Measurements from ENCODE around the gene TAP1.

The TAP1 gene

GRCh38 chr6:32858194-32858593, 4.7 kb upstream of the TAP1 start:
- DNase-seq: no peak

DNA sequence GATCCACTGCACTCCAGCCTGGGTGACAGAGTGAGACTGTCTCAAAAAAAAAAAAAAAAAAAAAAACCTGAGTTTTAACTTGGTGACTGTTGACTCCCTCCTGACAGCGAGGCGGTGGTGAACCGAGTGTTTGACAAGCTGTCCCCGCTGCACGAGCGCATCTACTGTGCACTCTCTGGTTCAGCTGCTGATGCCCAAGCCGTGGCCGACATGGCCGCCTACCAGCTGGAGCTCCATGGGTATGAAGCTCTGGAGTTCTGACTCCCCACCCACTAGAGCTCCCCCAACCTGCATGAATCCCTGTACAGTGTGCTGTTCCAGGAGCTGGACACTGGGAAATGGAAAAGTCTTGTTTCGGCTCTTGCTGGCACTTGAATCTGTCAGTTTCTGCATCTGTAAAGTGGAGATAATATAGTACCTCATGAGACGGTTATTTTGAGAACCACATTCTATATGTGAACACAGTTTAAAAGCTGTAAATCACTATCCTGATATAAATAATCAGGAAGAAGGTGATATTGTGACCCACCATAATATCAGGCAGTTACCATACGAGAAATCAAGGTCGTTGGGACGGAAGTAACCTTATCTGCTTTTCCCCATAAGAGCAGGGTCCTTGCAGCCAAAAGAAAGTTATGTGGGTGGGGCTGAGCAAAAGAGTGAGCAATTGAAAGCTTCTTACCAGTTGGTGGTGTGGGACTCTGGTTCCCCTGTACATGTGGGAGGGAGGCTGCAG, 3.8 kb upstream of the TAP1 start:
- DNase-seq: no peak

DNA sequence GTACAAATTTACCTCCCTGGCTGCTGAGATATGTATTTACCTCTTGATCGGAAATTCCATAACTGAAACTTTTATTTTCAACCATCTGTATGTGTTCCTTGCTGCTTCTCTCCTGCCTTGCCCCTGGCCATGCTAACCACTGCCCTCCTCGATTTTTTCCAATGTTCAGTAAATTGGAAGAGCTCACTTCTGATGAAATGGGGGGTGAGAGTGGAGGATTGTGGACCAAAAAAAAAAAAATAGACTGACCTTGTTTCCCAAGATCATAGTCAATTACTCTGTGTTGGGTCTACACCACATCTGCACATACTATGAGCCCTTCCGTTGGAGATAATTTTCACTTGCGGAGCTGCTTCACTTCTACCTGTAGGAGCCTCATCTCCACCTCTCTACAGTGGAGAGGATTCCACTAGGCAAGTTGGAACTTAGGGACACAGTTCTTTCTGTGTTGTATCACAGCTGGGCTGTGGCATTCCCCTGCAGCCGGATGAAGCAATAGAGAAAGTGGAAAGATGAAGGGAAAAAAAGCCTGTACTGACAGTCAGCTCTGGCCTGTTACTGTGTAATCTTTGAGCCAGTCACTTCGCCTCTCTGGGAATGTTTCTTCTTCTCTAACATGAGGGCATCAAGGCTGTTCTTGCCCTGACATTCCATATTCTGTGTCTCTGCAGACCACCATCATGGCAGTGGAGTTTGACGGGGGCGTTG, 2.1 kb upstream of the TAP1 start:
- DNase-seq: no peak

GRCh38 chr6:32854376-32855178, 1.1 kb upstream of the TAP1 start:
- DNase-seq: no peak

DNA sequence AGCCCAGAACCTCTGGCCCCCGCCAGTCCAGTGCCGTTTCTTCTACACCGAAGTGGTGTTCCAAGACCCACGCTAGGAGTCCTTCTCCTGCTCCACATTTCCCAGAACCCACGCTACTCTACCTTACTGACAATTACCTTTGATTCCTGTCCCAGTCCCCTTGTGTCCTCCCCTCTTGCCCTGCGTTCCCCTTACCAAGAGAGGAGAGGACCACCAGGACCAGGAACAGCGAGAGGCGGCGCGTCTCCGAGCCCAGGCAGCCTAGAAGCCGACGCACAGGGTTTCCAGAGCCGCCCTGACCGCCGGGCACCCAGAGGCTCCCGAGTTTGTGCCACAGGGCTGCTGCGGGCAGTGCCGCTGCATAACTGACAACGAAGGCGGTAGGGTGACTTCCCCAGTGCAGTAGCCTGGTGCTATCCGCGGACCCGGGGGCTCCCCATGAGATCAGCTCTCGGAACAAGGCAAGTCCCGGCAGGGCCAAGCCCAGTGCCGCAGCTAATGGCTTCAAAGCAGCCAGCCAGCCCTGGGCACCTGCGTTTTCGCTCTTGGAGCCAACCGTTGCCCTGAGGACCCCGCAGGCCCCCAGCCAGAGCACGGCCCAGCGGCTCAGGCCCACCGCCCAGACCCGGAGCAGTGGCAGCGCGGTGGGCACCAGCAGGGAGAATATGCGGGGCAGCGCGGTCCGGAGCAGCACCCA, 512 bp downstream of the TAP1 start:
- no peak for DNase-seq

- no peak for DNase-seq
Measured at GRCh38 chr6:32852018-32852843, 1.3 kb downstream of the TAP1 start.

DNA sequence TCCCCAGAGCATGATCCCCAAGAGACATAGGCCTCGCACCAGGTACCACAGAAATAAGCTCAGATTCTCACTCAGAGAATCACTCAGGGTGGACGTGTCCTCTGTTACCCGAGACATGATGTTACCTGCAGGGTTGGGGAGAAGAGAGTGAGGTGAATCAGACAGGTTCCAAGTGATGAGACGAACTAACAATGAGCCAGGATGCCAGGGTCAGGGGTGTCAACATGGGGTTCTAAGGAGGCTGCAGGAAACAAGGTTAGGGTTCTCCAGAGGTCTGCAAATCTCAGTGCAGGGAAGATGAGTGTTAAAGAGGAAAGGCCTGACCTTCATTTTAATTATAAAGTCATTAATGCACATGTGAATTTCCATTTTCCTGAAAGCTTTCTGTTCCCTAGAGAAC, 2.5 kb downstream of the TAP1 start:
- DNase-seq: no peak

DNA sequence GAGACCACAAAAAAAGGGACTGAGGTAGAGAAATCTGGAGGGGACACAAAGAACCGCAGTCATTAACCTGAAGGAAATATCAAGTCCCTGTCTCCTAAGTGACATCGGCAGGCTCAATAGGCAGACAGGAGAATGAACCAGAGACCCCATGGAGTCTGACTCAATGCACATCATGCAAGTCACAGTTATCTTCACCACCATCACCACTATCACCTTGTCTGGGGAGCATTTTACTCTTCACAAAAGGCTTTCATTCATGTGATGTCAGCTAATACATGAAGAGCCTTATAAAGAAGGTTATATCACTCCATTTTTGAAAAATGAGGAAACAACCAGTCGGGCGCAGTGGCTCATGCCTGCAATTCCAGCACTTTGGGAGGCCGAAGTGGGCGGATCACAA, 4.4 kb downstream of the TAP1 start:
- no peak for DNase-seq

DNA sequence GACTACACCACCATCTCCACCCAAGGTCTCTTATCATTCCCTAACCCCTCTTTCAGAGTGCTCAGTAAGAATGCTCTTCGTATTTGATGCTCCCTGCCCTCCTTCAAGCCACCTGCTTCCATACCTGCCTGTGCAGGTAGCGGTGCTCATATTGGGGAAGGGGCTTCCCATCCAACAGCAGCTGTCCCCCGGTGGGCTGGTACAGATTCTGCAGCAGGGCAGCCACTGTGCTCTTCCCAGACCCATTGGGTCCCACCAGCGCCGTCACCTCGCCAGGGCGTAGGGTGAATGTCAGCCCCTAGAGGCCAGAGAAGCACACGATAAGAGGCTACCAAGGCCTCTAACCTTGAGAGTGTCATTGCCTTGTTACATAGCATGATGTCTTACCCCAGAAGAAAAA, 5.7 kb downstream of the TAP1 start:
- DNase-seq: no peak

- DNase-seq: no peak
Measured at GRCh38 chr6:32847004-32847403, 6.5 kb downstream of the TAP1 start.

GRCh38 chr6:32845384-32845884, 8.1 kb downstream of the TAP1 start:
- no peak for DNase-seq

DNA sequence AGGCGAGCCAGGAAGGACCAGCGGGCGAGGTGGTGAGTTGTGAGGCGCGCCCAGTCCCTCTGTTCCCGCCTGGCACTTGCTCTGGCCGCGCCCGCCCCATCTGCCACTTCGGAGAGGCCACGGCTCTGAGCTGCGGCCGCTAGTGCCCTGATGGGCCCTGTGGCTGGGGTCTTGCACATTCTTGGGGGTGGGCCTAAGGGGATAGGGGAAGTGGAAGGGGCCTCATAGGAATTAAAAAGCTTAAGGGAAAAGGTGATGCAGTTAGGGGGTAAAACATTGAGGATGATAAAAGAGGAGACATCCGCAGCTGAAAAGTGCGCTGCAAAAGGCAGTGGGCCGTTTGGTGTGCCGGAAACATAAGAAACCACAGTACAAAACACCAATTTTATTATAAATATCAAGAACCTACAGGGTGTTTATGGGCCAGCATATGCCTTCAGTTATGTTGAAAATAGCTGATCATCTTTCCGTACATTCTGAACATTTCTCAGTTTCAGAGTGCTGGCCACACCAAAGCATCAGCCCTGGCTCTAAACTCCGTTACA, 8.6 kb downstream of the TAP1 start:
- DNase-seq: no peak

DNA sequence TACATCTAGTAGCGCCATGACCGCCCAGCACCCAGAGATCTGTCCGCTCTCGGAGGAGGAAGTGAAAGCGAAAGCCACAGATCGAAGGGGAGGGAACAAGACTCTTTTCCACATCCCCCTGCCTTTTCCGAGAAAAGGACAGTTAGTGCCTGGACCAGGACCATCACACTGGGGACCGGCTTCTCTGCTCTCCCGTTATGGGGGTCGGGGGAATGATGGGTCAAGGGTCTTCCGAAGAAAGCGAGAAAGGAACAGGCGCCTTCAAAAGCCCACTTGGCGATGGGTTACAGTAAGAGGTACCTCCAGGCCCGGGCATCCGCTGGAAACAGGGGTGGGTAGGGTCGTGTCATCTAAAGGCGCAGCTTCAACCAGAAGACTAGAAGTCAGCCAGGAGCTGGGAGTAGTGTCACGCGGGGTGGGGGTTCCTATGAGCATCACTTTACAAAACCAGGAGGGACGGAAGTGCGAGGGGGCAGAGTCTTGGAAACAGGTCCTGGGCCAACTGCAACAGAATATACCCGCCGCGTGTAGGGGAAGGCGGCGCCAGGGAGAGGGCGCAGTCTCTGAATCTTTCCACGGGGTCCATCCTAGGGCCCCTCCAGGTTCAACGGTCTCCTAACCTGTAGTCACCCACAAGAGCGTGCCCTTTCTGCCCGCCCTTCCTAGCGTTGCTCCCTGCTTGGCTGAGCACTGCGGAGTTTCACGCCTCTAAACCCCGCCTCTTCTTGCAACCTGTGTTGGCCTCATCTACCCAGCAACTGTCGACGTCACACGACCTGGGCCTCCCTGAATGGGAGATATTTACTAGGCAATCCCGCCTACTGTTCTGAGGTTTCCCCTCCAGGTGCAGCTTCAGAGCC, 9.3 kb downstream of the TAP1 start, which contains the start of gene PSMB8:
Gene PSMB8, minus strand, starts transcription at position 69 of the 860 bp plus-strand sequence. Its CDS starts 51 bp downstream, at position 18.
- peak; percentile 97 for DNase-seq

DNA sequence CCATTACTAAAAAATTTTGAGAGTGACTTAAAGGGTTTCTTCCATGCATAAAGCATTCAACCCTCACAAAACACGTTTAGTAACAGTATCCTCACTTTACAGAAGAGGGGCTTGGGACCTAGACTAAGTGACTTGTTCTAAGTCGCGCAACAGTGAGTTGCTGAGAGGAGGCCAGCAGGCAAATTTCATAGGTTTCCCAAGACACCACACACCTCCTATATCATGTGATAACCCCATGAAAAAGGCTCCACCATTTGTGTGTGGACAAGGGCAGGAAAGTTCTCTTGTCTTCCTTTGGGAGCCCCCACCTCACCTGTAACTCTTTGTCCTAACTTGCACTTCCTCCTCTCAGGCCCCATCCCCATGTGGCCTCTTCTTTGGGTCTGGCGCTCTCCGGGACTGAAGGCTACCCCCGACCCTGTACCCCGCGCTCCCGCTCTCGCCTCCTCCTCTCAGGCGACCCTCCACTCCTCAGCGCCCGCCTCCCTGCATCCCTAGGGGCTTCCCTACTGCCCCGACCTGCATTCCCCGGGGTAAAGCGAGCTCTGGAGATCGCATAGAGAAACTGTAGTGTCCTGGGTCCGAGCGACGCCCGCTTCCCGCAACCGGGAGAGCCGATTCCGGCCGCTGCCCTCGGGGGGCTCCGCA, 10.0 kb downstream of the TAP1 start:
- no peak for DNase-seq

DNA sequence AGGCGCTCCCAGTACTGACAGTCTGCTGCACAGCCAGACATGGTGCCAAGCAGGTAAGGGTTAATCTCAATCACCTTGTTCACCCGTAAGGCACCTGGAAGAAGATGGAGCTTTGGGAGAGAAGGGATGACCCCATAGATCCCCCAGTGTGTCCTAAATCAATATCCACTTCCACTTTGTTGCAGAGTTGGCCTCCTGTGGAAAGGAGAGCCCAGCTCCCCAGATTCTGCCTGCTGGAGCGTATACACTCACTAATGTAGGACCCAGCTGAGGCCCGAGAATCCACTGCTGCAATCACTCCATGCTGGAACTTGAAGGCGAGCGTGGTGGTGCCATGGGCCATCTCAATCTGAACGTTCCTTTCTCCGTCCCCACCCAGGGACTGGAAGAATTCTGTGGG, 10.8 kb downstream of the TAP1 start:
- no peak for DNase-seq

DNA sequence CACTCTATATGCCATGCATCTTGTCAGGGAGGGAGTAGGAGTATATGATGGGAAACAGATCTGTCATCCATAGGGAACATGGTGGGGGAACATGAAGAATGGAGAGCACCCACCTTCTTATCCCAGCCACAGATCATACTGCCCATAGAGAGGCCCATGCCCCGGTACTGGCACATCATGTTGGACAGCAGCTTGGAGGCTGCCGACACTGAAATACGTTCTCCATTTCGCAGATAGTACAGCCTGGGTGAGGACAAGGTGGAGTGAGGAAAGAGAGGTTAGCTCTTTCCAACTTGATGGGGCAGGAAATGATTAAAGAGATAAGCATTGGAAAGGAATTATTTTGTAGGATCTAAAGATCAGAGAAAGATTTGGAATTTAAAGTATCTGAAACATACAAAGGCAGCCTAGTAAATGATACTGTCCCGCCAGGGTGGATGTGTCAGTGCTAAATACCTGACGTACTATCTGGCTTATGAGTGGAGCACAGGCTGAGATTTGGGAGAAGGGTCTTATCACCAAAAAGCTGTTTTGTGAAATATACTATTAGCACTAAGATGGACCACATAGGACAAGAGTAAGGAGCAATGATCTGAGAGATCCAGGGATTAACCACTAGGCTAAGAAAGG, 11.4 kb downstream of the TAP1 start:
- no peak for DNase-seq

DNA sequence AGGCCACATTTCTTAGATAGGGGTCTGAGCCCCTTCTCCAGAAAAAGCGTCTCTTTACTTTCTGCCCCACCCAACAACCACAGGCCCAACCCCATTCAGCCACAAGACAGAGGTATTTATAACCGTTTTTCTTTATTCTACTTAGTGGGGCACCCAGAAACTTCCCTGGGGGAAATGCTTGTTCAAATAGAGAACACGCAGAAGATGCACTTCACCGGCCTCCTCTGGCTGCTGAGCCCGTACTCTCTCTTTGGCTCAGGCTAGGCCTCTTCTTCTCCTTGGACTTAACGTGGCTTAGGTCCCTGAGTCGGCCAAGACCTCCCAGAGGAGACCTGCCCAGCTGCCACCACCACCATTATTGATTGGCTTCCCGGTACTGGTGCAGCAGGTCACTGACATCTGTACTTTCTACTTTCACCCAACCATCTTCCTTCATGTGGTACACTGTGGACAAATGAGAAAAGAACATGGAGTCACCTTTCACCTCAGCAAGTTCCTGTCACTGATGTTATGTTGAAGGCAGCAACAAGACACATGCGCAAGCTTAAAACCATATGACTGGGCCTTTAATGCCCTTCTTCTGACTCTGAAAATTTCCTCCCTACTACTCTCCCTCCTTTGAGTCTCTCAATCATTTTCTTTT, 12.8 kb downstream of the TAP1 start:
- DNase-seq: no peak

DNA sequence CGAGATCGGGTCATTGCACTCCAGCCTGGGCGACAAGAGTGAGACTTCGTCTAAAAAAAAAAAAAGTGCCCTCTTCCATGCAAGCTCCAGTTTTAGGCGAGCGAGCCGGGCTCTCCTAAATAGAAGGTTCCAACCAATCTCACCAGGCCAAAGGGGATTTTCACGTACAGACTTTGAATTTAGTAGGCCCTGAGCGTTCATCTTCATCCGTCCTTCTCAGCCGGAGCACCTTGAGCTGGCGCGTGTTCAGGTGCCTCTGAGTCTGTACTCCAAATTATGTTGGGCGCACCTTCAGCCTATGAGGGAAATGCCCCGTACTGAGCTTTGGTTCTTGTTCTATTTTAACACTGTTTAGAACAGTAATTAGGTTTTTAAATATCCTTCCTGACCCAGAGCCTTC, 14.1 kb downstream of the TAP1 start:
- no peak for DNase-seq
